Fibroblast of skin of right biceps (primary cell): ENCODE data around the gene PGM3.
"Not testable (repeated sequence)": the region's sequence is repeated elsewhere in the genome, so short reads cannot be mapped to it uniquely, and the experiment has no call there.

ENCODE experiments used
- DNase-seq: peaks from one replicate; pipeline ENCODE4 v3.0.0-alpha.2; 2013

PGM3 gene, protein sequence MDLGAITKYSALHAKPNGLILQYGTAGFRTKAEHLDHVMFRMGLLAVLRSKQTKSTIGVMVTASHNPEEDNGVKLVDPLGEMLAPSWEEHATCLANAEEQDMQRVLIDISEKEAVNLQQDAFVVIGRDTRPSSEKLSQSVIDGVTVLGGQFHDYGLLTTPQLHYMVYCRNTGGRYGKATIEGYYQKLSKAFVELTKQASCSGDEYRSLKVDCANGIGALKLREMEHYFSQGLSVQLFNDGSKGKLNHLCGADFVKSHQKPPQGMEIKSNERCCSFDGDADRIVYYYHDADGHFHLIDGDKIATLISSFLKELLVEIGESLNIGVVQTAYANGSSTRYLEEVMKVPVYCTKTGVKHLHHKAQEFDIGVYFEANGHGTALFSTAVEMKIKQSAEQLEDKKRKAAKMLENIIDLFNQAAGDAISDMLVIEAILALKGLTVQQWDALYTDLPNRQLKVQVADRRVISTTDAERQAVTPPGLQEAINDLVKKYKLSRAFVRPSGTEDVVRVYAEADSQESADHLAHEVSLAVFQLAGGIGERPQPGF

DNA sequence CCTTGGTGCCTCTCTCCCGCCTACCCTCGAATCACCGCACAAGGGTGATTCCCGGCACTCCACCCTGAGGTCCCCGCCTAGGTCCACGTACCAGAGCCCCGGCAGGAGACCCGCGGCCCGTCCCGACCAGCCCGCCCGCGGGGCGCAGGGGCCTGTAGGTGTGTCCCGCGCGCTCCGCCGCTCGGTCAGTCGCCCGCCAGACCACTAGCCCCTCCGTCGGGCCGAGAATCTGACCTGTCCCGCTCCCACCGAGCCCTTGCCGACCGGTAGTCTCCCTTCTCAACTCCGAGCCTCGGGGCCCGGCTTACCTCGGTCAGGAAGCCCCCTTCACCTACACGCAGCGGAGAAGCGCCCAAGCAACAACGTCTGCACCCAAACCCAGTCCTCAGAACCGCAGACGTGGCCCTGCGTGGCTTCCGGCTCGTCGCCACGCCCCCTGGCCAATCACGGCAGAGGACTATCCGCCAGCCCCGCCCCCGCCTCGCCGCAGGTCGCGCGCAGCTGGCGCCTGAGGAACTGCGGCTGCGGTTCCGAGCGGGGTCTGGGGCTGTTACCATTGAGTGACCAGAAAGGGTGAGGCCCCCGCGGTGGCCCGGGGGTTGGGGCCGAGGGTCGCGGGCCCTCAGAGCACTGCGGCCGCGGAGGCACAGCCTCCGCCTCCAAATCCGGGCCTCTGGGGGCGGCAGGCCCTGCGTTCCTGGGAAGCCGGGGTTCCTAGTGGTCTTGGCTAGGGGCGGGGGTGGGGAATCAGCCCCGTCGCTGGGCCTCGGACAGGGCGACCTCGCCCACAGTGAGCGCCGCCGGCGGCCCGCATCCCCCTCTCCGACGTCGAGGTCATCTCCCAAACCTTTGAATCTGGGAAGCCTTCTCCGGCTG is at the start of gene PGM3, which contains the start of gene RWDD2A:
Gene PGM3, minus strand, starts transcription at position 395 of the 876 bp plus-strand sequence. CDS start 2,253 bp downstream, outside the sequence.
Gene RWDD2A, plus strand, starts transcription at position 487 of the 876 bp plus-strand sequence. CDS start 1,095 bp downstream, outside the sequence.
- DNase-seq, result peak; percentile 87

DNA sequence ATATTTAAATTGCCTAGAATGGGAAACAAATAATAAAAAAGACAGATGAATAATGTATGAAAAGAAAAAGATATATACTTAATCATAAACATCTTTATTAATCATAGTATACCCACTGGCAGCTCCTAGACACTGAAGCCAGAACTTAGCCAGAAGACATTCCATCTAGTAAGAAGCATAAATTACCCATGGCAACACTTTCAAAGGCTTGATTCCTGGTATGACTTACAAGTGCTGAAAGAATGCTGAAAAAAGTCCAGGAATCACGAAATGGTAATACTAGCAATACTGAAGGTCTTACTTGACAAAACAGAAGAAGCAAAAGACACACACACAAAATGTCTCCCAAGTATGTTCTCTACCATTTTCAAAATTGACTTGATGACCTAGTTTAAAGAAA is 38.1 kb upstream of the PGM3 start:
- DNase-seq, result peak; percentile 80

DNA sequence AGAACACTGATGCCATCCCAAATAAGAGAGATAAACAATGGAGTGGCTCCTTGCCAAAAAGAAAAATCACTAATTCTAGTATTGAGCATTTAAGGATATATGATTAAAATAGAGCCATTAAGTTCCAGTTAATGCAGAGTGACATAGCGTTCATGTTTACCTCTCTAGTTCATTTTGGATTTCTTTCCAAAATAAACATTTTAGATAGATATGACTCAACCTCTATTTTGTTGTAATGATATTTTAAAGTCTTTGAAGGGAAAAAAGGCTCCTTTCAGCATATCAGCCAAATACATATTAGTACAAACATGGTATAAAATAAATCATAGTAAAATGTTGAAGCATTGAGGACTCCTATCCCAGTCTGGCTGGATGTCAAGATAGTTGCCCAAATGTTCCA is 33.5 kb upstream of the PGM3 start:
- DNase-seq, result no peak

DNA sequence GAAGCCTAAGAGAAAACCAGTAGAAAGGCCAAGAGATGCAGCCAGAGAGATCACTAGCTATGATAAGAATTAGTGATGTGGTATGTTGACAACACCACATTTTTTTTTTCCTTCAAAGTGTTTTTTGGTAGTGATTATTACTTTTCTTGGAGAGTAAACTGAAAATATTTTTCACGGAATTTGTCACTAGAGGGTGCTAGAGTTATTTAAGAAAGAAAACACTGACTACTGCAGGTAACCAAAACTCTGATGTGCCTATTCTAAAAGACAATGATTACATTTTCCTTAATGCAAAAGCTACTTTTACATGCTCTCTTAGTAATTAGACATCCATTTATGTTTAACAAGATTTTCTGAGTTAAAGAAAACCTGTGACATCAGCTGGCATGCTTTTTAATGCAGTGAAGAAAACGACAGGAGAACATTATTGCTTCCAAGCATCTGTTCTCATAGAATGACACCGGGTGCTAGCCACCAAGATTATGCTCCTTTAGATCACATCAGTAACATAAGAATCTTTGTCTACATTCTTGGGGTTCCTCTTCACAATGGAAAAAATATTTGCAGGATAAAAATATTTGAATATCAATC is 28.9 kb upstream of the PGM3 start:
- peak; percentile 44 for DNase-seq

DNA sequence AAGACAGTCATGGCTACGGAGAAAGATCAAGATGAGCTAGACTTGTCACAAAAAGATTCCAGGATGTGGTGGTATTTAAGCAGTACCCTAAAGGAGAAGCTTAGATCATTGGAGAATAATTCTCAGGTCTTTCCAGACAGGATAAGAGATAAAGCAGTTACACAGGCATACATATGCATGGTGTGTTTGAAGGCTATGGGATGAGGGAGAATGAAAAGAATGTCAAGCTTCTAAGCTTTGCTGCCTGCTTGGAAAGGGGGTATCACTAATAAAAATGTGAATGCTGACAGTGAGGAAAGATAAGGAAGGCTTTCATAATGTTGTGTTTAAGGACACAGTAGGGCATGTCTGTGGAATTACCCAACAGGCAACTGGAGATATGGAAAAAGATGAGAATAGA is 28.2 kb upstream of the PGM3 start:
- DNase-seq, result peak; percentile 13

DNA sequence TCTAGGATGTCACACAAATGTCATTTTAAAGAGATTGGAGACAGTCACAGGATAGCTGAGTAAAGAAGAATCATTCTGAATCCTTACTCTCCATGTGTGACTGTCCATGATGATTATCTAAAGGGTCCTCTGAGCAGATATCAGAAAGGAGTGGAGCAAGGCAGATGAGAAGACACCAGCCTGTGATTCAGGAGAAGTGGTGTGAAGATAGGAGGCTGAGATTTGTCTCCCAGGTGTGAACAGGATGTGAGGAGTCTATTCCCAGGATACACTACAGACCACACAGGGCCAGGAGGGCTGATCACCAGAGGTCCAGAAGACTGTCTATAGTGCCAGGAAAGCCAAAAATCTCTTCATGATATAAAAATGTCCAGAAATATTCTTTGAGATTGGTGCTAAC is 27.1 kb upstream of the PGM3 start:
- DNase-seq, result no peak

DNA sequence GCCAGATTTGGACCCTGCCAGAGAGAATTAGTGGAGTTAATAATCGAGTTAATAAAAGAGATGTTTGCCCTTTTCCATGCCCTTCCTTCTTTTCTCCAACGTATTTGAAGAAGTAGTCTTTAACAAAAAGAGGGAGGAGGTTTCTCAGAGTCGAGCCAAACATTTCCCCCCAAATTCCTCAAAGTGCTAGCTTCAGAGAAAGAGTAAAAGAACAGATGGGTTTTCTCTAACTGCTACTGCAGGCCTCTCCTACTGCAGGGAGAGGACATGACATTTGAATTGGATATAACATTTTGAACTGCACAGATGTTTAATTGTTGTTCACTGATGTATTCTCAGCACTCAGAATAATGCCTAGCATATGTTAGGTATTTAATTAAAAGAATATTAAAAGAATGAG is 25.6 kb upstream of the PGM3 start:
- DNase-seq, result no peak

DNA sequence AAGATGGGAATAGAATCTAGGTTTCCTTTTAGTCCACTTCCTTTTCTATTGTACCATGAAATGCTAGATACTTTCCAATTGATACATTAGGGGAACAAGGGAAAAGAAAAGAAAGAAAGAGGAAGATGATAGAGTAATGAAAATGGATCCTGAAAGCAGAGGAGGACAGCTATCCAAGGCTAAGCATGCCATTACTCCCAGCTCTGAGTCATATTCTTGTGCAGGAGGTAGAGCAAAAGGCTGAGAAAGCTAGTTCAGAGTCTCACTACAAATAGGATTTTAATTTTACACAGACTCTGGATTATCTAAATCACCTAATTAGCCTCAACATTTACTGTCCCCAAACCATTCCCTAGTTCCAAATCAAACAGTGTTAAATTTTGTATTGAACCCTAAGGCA is 23.7 kb upstream of the PGM3 start:
- no peak for DNase-seq

DNA sequence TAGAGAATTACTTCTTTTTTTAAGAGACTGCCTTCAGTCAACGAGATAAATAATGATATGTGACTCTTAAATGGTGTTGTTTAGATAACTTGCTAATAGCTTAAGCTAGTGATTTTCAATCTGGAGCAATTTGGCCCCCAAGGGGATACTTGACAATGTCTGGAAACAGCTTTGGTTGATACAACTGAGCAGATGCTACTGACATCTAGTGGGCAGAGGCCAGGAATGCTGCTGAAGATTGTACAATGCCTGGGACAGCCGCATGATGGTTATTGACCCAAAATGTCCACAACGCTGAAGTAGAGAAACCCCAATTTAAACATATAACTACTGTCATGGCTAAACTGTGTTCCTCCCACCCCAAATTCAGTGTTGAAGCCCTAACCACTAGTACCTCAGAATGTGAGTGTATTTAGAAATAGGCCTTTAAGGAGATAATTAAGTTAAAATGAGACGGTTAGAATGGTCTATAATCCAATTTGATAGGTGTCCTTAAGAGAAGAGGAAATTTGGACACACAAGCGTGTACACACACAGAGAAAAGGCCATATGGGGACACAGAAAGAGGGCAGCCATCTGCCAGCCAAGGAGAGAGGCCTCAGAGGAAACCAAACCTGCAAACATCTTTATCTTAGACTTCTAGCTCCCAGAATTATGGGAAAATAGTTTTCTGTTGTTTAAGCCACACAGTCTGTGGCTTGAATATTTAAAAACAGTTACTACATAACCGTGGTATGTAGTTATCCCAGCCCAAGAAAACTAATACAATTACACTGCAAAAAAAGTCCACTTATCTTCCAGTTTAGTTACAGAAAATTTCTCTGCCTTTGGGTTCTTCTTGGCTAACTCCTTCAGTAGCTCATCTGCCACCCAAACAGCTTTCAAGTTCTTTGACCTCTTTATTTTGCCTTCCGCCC is 22.3 kb upstream of the PGM3 start:
- DNase-seq, result peak; percentile 74

DNA sequence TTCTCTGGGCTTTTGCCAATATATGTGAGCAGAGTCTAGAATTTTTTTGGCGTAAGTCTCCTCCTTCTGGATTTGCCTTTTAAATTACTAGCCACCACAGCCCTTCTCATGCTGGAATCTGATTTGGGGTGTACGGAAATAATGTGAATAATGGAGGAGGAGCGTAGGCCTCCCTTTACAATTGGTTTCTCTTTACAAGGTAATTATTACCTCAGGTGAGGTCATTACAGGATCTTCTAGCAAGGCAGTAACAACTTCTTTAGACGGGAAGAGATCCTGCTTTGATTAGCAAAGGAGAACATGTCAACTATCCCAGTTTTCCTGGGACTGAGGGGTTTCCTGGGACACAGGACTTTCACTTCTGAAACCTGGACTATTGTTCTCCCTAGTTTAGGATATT is 9.0 kb upstream of the PGM3 start:
- no peak for DNase-seq

DNA sequence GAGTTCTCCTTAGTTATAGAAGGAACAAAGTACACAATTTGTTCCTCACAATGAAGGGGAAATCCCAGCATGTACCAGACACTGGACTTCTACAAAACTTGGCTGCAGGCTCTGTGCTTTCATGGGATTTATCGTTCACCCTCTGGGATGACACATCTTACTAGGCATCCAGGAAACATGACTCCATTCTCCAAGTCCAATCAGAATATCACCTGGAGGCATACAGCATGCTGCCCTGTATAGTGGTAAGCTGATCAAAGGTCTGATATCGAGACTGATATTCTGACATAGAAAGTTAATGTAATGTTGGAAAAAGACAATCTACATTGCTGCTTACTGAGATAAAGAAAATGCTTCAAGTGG is 6.8 kb upstream of the PGM3 start:
- peak; percentile 40 for DNase-seq

DNA sequence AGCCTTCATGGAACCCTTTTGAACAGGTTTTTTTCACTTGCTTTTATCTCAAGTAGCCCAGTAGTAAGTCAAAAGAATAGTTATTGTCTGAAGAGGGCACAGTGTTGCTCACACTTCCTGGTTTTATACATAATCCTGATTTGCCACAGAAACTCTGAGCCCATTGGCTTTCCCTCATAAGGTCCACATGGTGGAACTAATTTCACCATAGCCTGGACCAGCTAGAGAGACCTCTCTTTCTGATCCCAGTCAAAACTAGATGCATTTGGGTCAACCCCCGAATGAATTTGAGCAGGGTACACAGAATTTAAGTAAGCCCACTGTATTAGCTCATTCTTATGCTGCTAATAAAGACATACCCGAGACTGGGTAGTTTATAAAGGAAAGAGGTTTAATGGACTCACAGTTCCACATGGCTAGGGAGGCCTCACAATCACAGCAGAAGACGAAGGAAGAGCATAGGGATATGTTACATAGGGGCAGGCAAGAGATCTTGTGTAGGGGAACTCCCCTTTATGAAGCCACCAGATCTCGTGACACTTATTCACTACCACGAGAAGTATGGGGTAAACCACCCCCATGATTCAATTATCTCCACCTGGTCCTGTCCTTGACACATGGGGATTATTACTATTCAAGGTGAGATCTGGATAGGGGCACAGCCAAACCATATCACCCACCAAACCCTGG is 6.3 kb upstream of the PGM3 start:
- DNase-seq, result no peak

DNA sequence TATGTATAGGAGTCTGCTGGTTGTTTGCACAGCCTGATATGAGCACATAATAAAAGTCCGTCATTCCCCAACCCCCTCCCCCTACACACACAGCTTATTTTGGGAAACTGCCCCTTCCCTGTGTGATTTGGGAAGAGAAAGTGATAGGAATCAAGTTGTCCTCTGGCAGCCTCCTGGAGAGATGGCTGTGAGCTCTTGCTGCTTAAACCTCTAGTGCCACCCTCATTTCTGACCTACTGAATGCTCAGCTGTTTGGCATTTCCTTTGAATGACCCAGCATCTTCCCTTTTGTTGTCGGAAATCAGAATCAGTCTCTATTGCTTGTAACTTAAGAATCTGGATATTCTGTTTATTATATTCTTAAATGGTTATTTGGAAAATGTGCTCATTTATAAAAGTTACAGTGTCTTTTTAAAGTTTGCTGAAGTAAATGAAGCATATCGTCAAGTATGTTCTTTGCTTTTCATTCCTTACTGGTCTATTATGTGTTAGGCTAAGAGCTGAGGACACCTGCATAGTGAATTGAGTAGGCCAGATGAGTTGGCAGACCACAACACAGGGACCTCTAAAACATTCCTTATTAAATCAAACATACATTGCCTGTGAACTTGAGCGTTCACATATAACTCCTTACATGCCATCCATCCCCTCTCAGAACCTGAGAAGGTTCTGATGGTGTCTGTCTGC is 5.6 kb upstream of the PGM3 start:
- no peak for DNase-seq

DNA sequence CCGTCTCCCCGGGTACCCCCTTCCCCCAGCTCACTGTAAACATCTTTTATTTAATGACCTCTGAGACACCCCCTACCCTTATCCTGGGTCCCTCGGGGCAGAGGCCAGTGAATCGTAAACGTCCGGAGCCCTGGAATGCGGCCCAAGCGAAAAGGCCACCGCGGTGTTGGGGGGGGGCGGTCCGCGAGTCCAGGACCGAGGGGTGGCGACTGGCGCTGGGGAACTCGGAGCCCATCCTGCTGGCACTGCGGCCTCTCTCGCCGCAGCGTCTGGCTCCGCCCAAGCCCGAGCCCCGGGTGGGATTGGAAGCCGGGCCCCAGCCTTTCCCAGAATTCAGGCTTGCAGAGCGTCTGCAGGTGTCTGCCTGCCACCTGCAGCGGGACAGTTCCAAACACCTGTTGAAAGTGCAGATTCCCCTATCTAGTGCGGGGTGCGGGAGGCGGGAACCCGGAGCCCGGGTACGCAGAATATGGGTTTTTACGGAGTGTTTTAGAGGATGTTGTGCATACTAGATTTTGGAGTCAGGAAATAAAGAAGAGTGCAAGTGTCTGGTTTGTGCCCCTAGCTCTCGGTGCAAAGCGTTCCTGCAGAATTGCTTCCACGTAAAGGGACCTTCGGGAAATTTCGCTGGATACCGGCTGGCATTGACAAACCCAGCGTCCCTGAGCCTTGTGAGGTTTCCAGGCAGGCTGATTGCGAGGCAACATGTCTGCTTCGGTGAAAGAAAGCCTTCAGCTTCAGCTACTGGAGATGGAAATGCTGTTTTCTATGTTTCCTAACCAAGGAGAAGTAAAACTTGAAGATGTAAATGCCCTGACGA is 892 bp upstream of the PGM3 start:
- DNase-seq, result peak; percentile 11

DNA sequence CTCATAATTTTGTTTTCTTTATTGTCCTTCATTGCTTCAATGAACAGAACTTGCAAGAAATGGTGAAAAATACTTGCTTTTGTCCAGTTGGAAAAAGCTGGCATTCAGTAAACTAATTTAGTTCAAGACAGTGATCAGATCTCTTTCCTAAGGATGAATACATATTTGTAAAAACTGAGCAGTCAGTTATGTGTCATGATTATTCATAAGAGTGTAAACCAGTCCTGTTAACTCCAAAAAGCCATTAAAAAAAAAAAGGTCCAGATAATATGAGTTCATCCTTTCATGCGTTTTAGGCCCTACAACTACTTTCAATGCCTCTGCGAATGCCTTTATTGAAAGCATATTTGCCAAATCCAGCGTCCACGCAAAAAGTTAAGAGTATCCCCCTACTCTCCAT is 609 bp downstream of the PGM3 start:
- DNase-seq, result peak; percentile 30

DNA sequence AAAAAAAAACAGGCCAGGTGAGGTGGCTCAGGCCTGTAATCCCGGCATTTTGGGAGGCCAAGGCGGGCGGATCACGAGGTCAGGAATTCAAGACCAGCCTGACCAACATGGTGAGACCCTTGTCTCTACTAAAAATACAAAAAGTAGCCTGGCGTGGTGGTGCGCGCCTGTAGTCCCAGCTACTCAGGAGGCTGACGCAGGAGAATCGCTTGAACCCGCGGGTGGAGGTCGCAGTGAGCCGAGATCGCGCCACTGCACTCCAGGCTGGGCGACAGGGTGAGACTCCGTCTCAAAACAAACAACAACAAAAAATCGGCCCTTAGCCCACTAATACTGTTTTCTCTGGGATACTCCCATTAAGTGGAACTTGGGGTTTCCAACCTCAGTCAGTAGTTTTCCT is 1.1 kb downstream of the PGM3 start:
- not testable (repeated sequence) for DNase-seq

DNA sequence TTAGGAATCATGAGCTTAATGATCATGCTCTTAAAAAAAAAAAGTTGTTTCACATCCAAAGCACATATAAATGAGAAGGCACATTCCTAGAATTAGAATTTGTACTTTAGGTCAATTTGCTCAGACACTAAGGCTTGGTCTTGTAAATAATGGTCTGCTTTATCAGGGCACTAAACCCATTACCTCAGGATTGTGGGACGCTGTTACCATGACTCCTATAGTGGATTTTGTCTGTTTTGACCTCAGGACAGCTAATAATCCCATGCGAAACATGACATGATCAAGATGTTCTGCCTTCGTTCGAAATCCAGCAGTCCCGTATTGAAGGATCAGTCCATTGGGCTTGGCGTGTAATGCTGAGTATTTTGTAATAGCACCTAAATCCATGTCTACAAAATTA is 2.4 kb downstream of the PGM3 start:
- no peak for DNase-seq

DNA sequence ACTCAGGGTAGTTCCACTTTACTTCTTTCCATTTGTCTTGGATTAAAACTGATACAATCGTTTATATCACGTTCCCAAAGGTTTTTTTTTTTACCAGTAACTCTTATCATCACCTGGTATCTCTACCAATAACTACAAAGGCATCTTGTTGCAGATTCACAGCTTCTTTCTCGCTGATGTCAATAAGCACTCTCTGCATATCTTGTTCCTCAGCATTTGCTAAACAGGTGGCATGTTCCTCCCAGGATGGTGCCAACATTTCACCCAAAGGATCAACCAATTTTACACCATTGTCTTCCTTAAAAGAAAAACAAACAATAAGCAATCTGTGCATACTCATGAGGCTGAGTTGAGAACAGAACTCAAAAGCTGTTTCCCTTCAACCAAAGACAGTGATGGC is 4.6 kb downstream of the PGM3 start:
- DNase-seq, result no peak

DNA sequence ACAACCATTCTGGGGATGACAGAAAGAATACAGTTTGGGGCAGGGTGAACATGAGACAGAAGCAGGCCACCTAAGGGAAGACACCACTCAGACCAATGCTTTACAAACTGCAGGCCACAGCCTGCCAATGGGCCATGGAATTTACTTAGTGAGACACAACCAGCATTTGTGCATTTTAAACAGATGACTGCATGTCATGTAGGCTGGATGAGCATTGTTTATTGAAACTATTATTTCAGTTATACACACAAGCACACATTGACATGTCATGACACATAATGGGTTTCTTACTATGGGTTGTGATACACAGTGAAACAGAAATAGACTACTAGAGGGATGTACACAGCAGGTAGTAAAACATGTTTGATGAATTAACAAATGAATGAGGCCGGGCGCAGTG is 8.0 kb downstream of the PGM3 start:
- DNase-seq, result no peak
